GM23338 (cell line): ENCODE measurements around the gene C1GALT1C1L. TPM values are rescaled to one million over a fixed set of nuclear protein-coding genes. Genes with fewer than 3 reads are reported as not detected.
A peak's percentile ranks its signal among the peaks of the same experiment; 100 is the strongest.

Source experiments
- ATAC-seq: fragments of 200-7000 bp; cut with Tn5 transposase; 3 replicates; pipeline ENCODE4 v1.9.1; 2020
- DNase-seq: peaks from one replicate; pipeline ENCODE4 v3.0.0-alpha.2; 2015; ENCODE audit warnings: low spot score
- H2AFZ ChIP-seq: fragments of 200-600 bp; sonication (generic); 2 replicates; pipeline ENCODE4 v1.8.0; 2016; ENCODE audit warnings: antibody characterized with exemption, mild to moderate bottlenecking, moderate library complexity
- H3F3A ChIP-seq: fragments of 200-600 bp; sonication (generic); replicated peaks from 2 replicates; pipeline ENCODE4 v1.8.0; 2017; ENCODE audit warnings: antibody characterized with exemption, mixed run types, low read depth
- H3K27ac ChIP-seq: fragments of 200-600 bp; sonication (generic); 2 replicates; pipeline ENCODE4 v1.6.1; 2016; ENCODE audit warnings: low read depth
- H3K27me3 ChIP-seq: fragments of 200-600 bp; sonication (generic); 2 replicates; pipeline ENCODE4 v1.8.0; 2016; ENCODE audit warnings: mild to moderate bottlenecking, mixed run types, moderate library complexity; ENCODE audit not compliant: insufficient read depth
- H3K36me3 ChIP-seq: fragments of 200-600 bp; sonication (generic); 2 replicates; pipeline ENCODE4 v1.8.0; 2016; ENCODE audit warnings: mild to moderate bottlenecking; ENCODE audit not compliant: insufficient read depth
- H3K4me1 ChIP-seq: fragments of 200-600 bp; sonication (generic); 2 replicates; pipeline ENCODE4 v1.8.0; 2016; ENCODE audit warnings: mild to moderate bottlenecking, moderate library complexity; ENCODE audit not compliant: insufficient read depth
- H3K4me2 ChIP-seq: fragments of 200-600 bp; sonication (generic); 2 replicates; pipeline ENCODE4 v1.7.1; 2017; ENCODE audit warnings: mixed run types
- H3K4me3 ChIP-seq: fragments of 200-600 bp; sonication (generic); 2 replicates; pipeline ENCODE4 v1.6.1; 2016; ENCODE audit warnings: mixed run types
- H3K79me2 ChIP-seq: fragments of 200-600 bp; sonication (generic); replicated peaks from 2 replicates; pipeline ENCODE4 v1.8.0; 2017; ENCODE audit warnings: mild to moderate bottlenecking; ENCODE audit not compliant: insufficient read depth
- H3K9me2 ChIP-seq: fragments of 200-600 bp; sonication (generic); 2 replicates; pipeline ENCODE4 v1.8.0; 2017; ENCODE audit not compliant: insufficient read depth
- H4K20me1 ChIP-seq: fragments of 200-600 bp; sonication (generic); replicated peaks from 2 replicates; pipeline ENCODE4 v1.8.0; 2017; ENCODE audit warnings: mild to moderate bottlenecking; ENCODE audit not compliant: insufficient read depth
- H3K27ac Mint-ChIP-seq: 2 replicates; pipeline ENCODE4 v1.8.0; 2020; ENCODE audit warnings: inconsistent platforms, mild to moderate bottlenecking, moderate library complexity, mixed read lengths
- H3K27me3 Mint-ChIP-seq: 3 replicates; pipeline ENCODE4 v1.8.0; 2022; ENCODE audit warnings: low read depth, mild to moderate bottlenecking, moderate library complexity, mixed read lengths, inconsistent platforms; ENCODE audit not compliant: insufficient read depth, poor library complexity
- H3K36me3 Mint-ChIP-seq: 3 replicates; pipeline ENCODE4 v1.8.0; 2021; ENCODE audit warnings: low read depth, mild to moderate bottlenecking, inconsistent platforms, moderate library complexity, mixed read lengths
- H3K4me1 Mint-ChIP-seq: 3 replicates; pipeline ENCODE4 v1.8.0; 2020; ENCODE audit warnings: mild to moderate bottlenecking, inconsistent platforms, mixed read lengths
- H3K4me3 Mint-ChIP-seq: 3 replicates; pipeline ENCODE4 v1.8.0; 2021; ENCODE audit warnings: moderate library complexity, mild to moderate bottlenecking, inconsistent platforms, mixed read lengths
- H3K9me3 Mint-ChIP-seq: 3 replicates; pipeline ENCODE4 v1.8.0; 2020; ENCODE audit warnings: moderate library complexity, mild to moderate bottlenecking, inconsistent platforms, mixed read lengths
- CREB1 ChIP-seq: fragments of 250-450 bp; sonication (Bioruptor Pico); IDR thresholded peaks from 2 replicates; pipeline ENCODE4 v1.5.0; 2020; ENCODE audit warnings: low read depth, mild to moderate bottlenecking, moderate library complexity
- CTCF ChIP-seq, 2 experiments: fragments of 200-600 bp in 1 of 2; sonication (generic) in 1 of 2; conservative IDR thresholded peaks; 2 replicates each; pipeline versions ENCODE4 v1.5.1 to v1.6.1; 2016 to 2017; ENCODE audit warnings: antibody characterized with exemption in 2 of 2, low read depth in 2 of 2, mild to moderate bottlenecking in 2 of 2, moderate library complexity in 1 of 2
- EZH2 ChIP-seq: fragments of 200-600 bp; sonication (generic); IDR thresholded peaks from one replicate; pipeline ENCODE4 v1.8.0; 2017; ENCODE audit warnings: antibody characterized with exemption, mild to moderate bottlenecking, low read depth; ENCODE audit not compliant: unreplicated experiment
- EZH2phosphoT487 ChIP-seq: fragments of 200-600 bp; sonication (generic); IDR thresholded peaks from one replicate; pipeline ENCODE4 v1.8.1; 2018; ENCODE audit warnings: antibody characterized with exemption; ENCODE audit not compliant: unreplicated experiment
- JUNB ChIP-seq: IDR thresholded peaks from one replicate; pipeline ENCODE4 v1.6.1; 2016; ENCODE audit warnings: antibody characterized with exemption; ENCODE audit not compliant: unreplicated experiment
- NANOG ChIP-seq: IDR thresholded peaks from 2 replicates; pipeline ENCODE4 v1.6.1; 2016; ENCODE audit warnings: antibody characterized with exemption, borderline replicate concordance
- POLR2AphosphoS5 ChIP-seq: IDR thresholded peaks from 2 replicates; pipeline ENCODE4 v1.6.1; 2016; ENCODE audit warnings: antibody characterized with exemption, low read depth
- STAT1 ChIP-seq: IDR thresholded peaks from one replicate; pipeline ENCODE4 v1.6.1; 2016; ENCODE audit warnings: antibody characterized with exemption; ENCODE audit not compliant: unreplicated experiment
- ZNF114 ChIP-seq: fragments of 250-450 bp; sonication (Bioruptor Pico); IDR thresholded peaks from 2 replicates; pipeline ENCODE4 v1.5.0; 2020; ENCODE audit warnings: mild to moderate bottlenecking, moderate library complexity
- ZNF331 ChIP-seq: fragments of 250-450 bp; sonication (Bioruptor Pico); IDR thresholded peaks from 2 replicates; pipeline ENCODE4 v1.5.0; 2020; ENCODE audit warnings: low read depth, mild to moderate bottlenecking, moderate library complexity
- polyA plus RNA-seq: library from polyadenylated mRNA; unstranded; fragments of >200 nt; fragmentation: Nextera tagmentation; extraction: Ambion mirVana; gene quantifications from 2 replicates; pipeline ENCODE4 v1.2.1, GENCODE V29; 2016
- total RNA-seq: library from RNA; depleted of rRNA; stranded (reverse); fragments of >200 nt; shearing (Covaris generic); gene quantifications from 2 replicates; pipeline ENCODE4 v1.2.3, GENCODE V29; 2014
- TF ChIP-seq, protein P1 (sequence below): fragments of 250-450 bp; sonication (Bioruptor Pico); IDR thresholded peaks from 2 replicates; pipeline ENCODE4 v1.5.0; 2020; ENCODE audit warnings: mild to moderate bottlenecking, moderate library complexity

C1GALT1C1L gene
- total and polyA plus RNA-seq, 2 experiments from 2014 or later: 0.17 to 0.99 TPM

DNA sequence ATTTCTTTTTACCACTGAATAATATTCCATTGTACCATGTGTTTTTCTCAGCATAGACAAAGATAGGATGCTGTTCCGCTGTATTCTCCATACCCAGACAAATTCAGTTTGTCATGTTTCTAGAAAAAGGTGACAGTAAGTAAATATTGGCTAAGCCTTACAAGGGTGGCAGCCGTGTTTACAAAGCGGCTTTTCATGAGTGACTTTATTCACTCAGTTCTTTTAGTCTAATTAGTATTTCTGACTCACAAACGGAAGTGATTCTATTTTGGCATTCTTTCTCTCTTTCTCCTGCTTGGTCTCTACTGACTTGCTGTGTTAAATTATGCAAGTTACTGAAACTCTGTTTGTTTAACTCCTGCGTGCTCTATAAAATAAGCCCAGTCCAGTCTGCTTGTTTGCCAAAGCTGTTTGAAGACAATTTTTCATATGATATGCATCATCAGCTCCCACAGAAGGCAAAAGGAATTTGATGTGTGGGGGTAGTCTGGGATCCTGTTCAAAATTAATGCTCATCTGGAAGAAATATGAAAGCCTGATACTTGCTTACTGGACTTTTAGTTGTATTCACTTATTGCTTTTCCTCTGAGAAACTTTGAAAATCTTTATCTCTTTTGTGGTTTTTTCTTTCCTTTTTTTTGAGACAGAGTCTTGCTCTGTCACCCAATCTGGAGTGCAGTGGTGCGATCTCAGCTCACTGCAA is 41.5 kb downstream of the C1GALT1C1L start (continued):
- TF ChIP-seq NANOG (no peak), CTCF (conservative IDR thresholded peaks at IDR 0.05; ENCODE audit: low read depth in 2 of 2) (no peak), ZNF114 (CRISPR knock-in tag) (no peak)

DNA sequence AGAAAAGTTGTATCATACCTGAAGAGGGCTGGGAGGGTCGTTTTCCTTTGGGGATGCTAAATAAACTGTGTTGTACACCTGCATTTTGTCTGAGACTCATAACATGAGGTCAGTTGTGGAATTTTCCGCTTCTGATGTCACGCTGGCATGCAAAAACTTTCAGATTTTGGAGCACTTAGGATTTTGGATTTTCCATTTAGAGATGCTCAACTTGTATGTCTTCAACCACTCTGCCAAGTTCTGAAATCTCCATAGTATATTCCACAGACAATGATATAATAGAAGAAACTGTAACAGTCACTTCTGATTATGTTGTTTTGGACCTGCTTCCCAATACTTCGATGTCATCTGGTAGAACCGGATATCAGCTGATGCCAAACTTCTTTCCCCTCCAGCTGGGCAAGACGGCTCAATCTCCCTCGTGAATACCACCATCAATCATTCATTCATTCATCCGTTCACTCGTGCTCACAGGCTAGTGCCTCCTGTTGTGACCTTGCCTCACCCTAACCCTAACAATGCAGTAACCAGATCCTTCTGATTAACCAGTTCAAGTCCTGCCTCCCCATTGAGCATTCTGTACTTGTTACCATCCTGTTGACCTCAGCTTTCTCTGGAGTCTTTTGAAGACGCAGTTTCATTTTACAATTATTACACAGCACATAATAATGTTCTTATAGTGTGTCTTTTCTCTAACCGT is 44.5 kb downstream of the C1GALT1C1L start:
- DNase-seq (no peak), ATAC-seq (no peak)
- no peaks in the 10 kb centered on the region; the same call in 2 of the 3 replicates for H3K36me3 Mint-ChIP-seq
- H3K4me3 Mint-ChIP-seq: no peak overlapping the region
- H3K27me3 ChIP-seq: no peaks in the 10 kb centered on the region
- no peaks in the 10 kb centered on the region for H3K79me2 ChIP-seq
- no peaks in the 10 kb centered on the region for H3K36me3 ChIP-seq
- no peak overlapping the region for H3K4me3 ChIP-seq
- peaks cover 13% of the 10 kb centered on the region for H3K4me1 Mint-ChIP-seq
- 0 out of 2 replicates have a peak, but pooled peaks cover 6% of the 10 kb centered on the region for H3K4me1 ChIP-seq
- no peaks in the 10 kb centered on the region for H3K9me3 Mint-ChIP-seq
- peak overlapping the region; percentile 81; the same call in 1 of the 2 replicates for H2AFZ ChIP-seq
- H3K4me2 ChIP-seq: no peak overlapping the region
- no peaks in the 10 kb centered on the region for H3F3A ChIP-seq
- no peak for TF ChIP-seq EZH2
- TF ChIP-seq STAT1: no peak
- TF ChIP-seq NANOG: no peak
- TF ChIP-seq CTCF (conservative IDR thresholded peaks at IDR 0.05; ENCODE audit: low read depth in 2 of 2): no peak
- TF ChIP-seq ZNF331 (CRISPR knock-in tag): no peak
- TF ChIP-seq POLR2AphosphoS5: no peak
- TF ChIP-seq, protein P1, sequence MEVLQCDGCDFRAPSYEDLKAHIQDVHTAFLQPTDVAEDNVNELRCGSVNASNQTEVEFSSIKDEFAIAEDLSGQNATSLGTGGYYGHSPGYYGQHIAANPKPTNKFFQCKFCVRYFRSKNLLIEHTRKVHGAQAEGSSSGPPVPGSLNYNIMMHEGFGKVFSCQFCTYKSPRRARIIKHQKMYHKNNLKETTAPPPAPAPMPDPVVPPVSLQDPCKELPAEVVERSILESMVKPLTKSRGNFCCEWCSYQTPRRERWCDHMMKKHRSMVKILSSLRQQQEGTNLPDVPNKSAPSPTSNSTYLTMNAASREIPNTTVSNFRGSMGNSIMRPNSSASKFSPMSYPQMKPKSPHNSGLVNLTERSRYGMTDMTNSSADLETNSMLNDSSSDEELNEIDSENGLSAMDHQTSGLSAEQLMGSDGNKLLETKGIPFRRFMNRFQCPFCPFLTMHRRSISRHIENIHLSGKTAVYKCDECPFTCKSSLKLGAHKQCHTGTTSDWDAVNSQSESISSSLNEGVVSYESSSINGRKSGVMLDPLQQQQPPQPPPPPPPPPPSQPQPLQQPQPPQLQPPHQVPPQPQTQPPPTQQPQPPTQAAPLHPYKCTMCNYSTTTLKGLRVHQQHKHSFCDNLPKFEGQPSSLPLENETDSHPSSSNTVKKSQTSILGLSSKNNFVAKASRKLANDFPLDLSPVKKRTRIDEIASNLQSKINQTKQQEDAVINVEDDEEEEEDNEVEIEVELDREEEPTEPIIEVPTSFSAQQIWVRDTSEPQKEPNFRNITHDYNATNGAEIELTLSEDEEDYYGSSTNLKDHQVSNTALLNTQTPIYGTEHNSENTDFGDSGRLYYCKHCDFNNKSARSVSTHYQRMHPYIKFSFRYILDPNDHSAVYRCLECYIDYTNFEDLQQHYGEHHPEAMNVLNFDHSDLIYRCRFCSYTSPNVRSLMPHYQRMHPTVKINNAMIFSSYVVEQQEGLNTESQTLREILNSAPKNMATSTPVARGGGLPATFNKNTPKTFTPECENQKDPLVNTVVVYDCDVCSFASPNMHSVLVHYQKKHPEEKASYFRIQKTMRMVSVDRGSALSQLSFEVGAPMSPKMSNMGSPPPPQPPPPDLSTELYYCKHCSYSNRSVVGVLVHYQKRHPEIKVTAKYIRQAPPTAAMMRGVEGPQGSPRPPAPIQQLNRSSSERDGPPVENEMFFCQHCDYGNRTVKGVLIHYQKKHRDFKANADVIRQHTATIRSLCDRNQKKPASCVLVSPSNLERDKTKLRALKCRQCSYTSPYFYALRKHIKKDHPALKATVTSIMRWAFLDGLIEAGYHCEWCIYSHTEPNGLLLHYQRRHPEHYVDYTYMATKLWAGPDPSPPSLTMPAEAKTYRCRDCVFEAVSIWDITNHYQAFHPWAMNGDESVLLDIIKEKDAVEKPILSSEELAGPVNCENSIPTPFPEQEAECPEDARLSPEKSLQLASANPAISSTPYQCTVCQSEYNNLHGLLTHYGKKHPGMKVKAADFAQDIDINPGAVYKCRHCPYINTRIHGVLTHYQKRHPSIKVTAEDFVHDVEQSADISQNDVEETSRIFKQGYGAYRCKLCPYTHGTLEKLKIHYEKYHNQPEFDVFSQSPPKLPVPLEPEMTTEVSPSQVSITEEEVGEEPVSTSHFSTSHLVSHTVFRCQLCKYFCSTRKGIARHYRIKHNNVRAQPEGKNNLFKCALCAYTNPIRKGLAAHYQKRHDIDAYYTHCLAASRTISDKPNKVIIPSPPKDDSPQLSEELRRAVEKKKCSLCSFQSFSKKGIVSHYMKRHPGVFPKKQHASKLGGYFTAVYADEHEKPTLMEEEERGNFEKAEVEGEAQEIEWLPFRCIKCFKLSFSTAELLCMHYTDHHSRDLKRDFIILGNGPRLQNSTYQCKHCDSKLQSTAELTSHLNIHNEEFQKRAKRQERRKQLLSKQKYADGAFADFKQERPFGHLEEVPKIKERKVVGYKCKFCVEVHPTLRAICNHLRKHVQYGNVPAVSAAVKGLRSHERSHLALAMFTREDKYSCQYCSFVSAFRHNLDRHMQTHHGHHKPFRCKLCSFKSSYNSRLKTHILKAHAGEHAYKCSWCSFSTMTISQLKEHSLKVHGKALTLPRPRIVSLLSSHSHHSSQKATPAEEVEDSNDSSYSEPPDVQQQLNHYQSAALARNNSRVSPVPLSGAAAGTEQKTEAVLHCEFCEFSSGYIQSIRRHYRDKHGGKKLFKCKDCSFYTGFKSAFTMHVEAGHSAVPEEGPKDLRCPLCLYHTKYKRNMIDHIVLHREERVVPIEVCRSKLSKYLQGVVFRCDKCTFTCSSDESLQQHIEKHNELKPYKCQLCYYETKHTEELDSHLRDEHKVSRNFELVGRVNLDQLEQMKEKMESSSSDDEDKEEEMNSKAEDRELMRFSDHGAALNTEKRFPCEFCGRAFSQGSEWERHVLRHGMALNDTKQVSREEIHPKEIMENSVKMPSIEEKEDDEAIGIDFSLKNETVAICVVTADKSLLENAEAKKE (CRISPR knock-in tag): no peak
- TF ChIP-seq JUNB: no peak
- TF ChIP-seq CREB1 (CRISPR knock-in tag): no peak
- no peak for TF ChIP-seq EZH2phosphoT487
- no peaks in the 10 kb centered on the region for H4K20me1 ChIP-seq
- peaks cover 12% of the 10 kb centered on the region for H3K27me3 Mint-ChIP-seq
- no peak overlapping the region for H3K27ac ChIP-seq
- no peak overlapping the region for H3K27ac Mint-ChIP-seq
- no peaks in the 10 kb centered on the region for H3K9me2 ChIP-seq
